ENCODE data around the gene DISC1. TPM values are rescaled to one million over a fixed set of nuclear protein-coding genes. Genes with fewer than 3 reads are reported as not detected.

The DISC1 gene
- total and polyA plus RNA-seq, 2 experiments from 2014 or later, result 2.1 to 6.5 TPM

GRCh38 chr1:231779081-231779480 is 152.5 kb downstream of the DISC1 start:
- no peaks in the 10 kb centered on the region for H3K9me2 ChIP-seq (ENCODE audit: insufficient read depth)
- no peaks in the 10 kb centered on the region for H3K9me3 Mint-ChIP-seq
- H3K27me3 Mint-ChIP-seq (ENCODE audit: insufficient read depth, low read depth, poor library complexity), result peaks cover 3% of the 10 kb centered on the region
- H3K4me1 Mint-ChIP-seq, result peaks cover 9% of the 10 kb centered on the region
- H3K4me3 ChIP-seq, result no peak overlapping the region
- no peaks in the 10 kb centered on the region for H3K4me1 ChIP-seq (ENCODE audit: insufficient read depth)
- no peak overlapping the region for H2AFZ ChIP-seq
- DNase-seq (ENCODE audit: low spot score) (no peak), ATAC-seq (no peak)
- no peak for TF ChIP-seq ZNF331 (CRISPR knock-in tag; IDR thresholded peaks at IDR 0.05; ENCODE audit: low read depth)
- no peak for TF ChIP-seq EZH2phosphoT487 (IDR thresholded peaks at IDR 0.05; ENCODE audit: unreplicated experiment)
- TF ChIP-seq STAT1 (IDR thresholded peaks at IDR 0.05; ENCODE audit: unreplicated experiment), result no peak
- no peaks in the 10 kb centered on the region for H3K79me2 ChIP-seq (replicated peaks; ENCODE audit: insufficient read depth)
- H4K20me1 ChIP-seq (replicated peaks; ENCODE audit: insufficient read depth), result no peaks in the 10 kb centered on the region; the same call in 1 of the 2 replicates
- no peaks in the 10 kb centered on the region for H3K27me3 ChIP-seq (ENCODE audit: insufficient read depth)
- H3K36me3 Mint-ChIP-seq (ENCODE audit: low read depth), result no peaks in the 10 kb centered on the region
- H3K27ac ChIP-seq (ENCODE audit: low read depth), result no peak overlapping the region
- H3K4me2 ChIP-seq, result no peak overlapping the region
- H3K27ac Mint-ChIP-seq, result no peak overlapping the region
- no peaks in the 10 kb centered on the region for H3K36me3 ChIP-seq (ENCODE audit: insufficient read depth)
- no peaks in the 10 kb centered on the region for H3F3A ChIP-seq (replicated peaks; ENCODE audit: low read depth)
- H3K4me3 Mint-ChIP-seq, result no peak overlapping the region

- H3K27ac ChIP-seq (ENCODE audit: low read depth), result no peak overlapping the region
- H3K4me1 ChIP-seq (ENCODE audit: insufficient read depth), result no peaks in the 10 kb centered on the region
- no peak overlapping the region for H2AFZ ChIP-seq
- peak overlapping the region; percentile 24; the same call in 1 of the 2 replicates for H3K4me2 ChIP-seq
- Mint-ChIP-seq H3K27ac (peak overlapping the region; percentile 26; the same call in 1 of the 2 replicates), H3K9me3 (no peaks in the 10 kb centered on the region), H3K4me3 (no peak overlapping the region), H3K36me3 (ENCODE audit: low read depth) (no peaks in the 10 kb centered on the region), H3K27me3 (ENCODE audit: insufficient read depth, low read depth, poor library complexity) (peaks cover 3% of the 10 kb centered on the region), H3K4me1 (peaks cover 8% of the 10 kb centered on the region; the same call in 2 of the 3 replicates)
- H3K36me3 ChIP-seq (ENCODE audit: insufficient read depth), result no peaks in the 10 kb centered on the region
- H4K20me1 ChIP-seq (replicated peaks; ENCODE audit: insufficient read depth), result no peaks in the 10 kb centered on the region; the same call in 1 of the 2 replicates
- no peaks in the 10 kb centered on the region for H3F3A ChIP-seq (replicated peaks; ENCODE audit: low read depth)
- ATAC-seq, result no peak
- no peaks in the 10 kb centered on the region for H3K79me2 ChIP-seq (replicated peaks; ENCODE audit: insufficient read depth)
- no peak overlapping the region for H3K4me3 ChIP-seq
- no peak for DNase-seq (ENCODE audit: low spot score)
- H3K9me2 ChIP-seq (ENCODE audit: insufficient read depth), result no peaks in the 10 kb centered on the region
- H3K27me3 ChIP-seq (ENCODE audit: insufficient read depth), result no peaks in the 10 kb centered on the region
- TF ChIP-seq ZNF462 (CRISPR knock-in tag; IDR thresholded peaks at IDR 0.05) (no peak), JUNB (IDR thresholded peaks at IDR 0.05; ENCODE audit: unreplicated experiment) (no peak), POLR2AphosphoS5 (IDR thresholded peaks at IDR 0.05; ENCODE audit: low read depth) (no peak), ETS1 (IDR thresholded peaks at IDR 0.05) (no peak), CREB1 (CRISPR knock-in tag; IDR thresholded peaks at IDR 0.05; ENCODE audit: low read depth) (no peak), STAT1 (IDR thresholded peaks at IDR 0.05; ENCODE audit: unreplicated experiment) (no peak), EZH2 (IDR thresholded peaks at IDR 0.05; ENCODE audit: low read depth, unreplicated experiment) (no peak), ZNF331 (CRISPR knock-in tag; IDR thresholded peaks at IDR 0.05; ENCODE audit: low read depth) (no peak), EZH2phosphoT487 (IDR thresholded peaks at IDR 0.05; ENCODE audit: unreplicated experiment) (no peak), ZNF114 (CRISPR knock-in tag; IDR thresholded peaks at IDR 0.05) (no peak), CTCF (conservative IDR thresholded peaks at IDR 0.05; ENCODE audit: low read depth in 2 of 2) (no peak)
These were observed 155.3 kb downstream of the DISC1 start for GRCh38 chr1:231781892-231782291.
